Activated naive CD8-positive, alpha-beta T cell treated with anti-CD3 and anti-CD28 coated beads, Interleukin-2, amount 10 ng/mL, durations not matched to agents 7 days and 5 days (primary cell): Measurements from ENCODE around the gene C12orf75. TPM values are rescaled to one million over a fixed set of nuclear protein-coding genes. Genes with fewer than 3 reads are reported as not detected.
"Not testable (repeated sequence)": the region's sequence is repeated elsewhere in the genome, so short reads cannot be mapped to it uniquely, and the experiment has no call there.

Experiments
- ATAC-seq: fragments of 150-1000 bp; cut with Tn5 transposase; one replicate; pipeline ENCODE4 v1.10.0; 2021; ENCODE audit warnings: low read depth, moderate library complexity
- POLR2A ChIA-PET: fragments of 350-600 bp; sonication (Branson Sonifier 250); formaldehyde crosslinking; loops from one replicate; lab custom pipeline; 2021; ENCODE audit warnings: antibody characterized with exemption; lab: Charles Lee
- DNase-seq: peaks from one replicate; pipeline ENCODE4 v3.0.0; 2021
- H3K27ac Mint-ChIP-seq: one replicate; pipeline ENCODE4 v1.8.0; 2022; ENCODE audit warnings: mild to moderate bottlenecking, mixed read lengths
- H3K27me3 Mint-ChIP-seq: one replicate; pipeline ENCODE4 v1.8.0; 2022; ENCODE audit warnings: mild to moderate bottlenecking, moderate library complexity, mixed read lengths
- H3K36me3 Mint-ChIP-seq: one replicate; pipeline ENCODE4 v1.8.0; 2021; ENCODE audit warnings: mild to moderate bottlenecking, mixed read lengths
- H3K4me1 Mint-ChIP-seq: one replicate; pipeline ENCODE4 v1.8.0; 2021; ENCODE audit warnings: mixed read lengths
- H3K4me3 Mint-ChIP-seq: one replicate; pipeline ENCODE4 v1.8.0; 2022; ENCODE audit warnings: mild to moderate bottlenecking, moderate library complexity, mixed read lengths
- H3K9me3 Mint-ChIP-seq: one replicate; pipeline ENCODE4 v1.8.0; 2021; ENCODE audit warnings: mixed read lengths
- total RNA-seq, 2 experiments: library from RNA; stranded (reverse); gene quantifications; one replicate each; pipeline ENCODE4 v1.2.3, GENCODE V29; 2021

C12orf75 gene
- total RNA-seq, 2 experiments from 2014 or later: 167 to 172 TPM

DNA sequence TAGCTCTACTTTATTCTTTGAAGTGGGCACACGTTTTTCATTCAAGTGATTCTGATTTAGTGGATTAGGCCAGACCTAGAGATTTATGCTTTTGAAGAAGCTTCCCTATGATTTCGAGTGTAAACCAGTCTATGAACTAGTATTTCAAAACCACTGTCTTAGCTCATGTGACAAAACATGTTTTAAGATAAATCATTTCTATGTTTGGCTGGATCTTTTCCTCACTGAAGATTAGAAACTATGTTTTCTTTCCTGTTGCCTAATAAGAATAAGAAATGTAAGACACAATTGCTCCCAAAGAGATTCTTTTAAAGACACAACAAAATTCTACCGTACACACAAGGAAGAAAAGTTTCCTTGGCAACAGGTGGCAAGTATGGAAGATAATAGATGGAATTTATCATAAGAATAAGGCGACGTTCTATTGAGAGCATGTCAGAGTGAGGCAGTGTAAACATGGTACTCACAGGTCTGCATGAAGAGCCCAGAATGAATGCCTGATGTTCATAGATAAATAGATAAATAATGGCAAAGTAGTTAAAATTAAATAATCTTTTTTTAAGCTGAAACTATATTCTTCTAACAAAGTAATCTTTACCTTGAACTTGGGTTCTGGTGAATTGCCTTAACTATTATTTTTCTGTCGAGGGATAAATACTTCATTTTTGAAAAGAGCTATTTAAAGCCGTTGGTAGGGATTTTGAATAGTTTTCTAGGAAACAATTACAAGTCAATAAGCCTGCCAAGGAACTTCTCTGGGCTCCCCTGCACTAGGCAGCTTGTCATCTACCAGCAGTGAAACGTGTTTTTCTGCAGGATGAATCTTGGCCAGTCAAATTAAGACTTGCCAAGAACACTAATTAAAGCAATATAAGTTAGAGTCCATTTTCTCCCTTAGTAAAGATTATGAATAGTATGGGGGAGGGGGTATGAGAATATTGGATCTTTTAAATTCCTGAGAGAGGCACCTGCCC, 34.1 kb upstream of the C12orf75 start:
- Mint-ChIP-seq H3K4me3 (no peak overlapping the region), H3K27me3 (peaks cover 14% of the 10 kb centered on the region), H3K27ac (no peak overlapping the region), H3K4me1 (peaks cover 1% of the 10 kb centered on the region), H3K36me3 (peaks cover 12% of the 10 kb centered on the region), H3K9me3 (peaks cover 19% of the 10 kb centered on the region)
- POLR2A ChIA-PET: no interaction called here
- ATAC-seq: no peak
- no peak for DNase-seq

DNA sequence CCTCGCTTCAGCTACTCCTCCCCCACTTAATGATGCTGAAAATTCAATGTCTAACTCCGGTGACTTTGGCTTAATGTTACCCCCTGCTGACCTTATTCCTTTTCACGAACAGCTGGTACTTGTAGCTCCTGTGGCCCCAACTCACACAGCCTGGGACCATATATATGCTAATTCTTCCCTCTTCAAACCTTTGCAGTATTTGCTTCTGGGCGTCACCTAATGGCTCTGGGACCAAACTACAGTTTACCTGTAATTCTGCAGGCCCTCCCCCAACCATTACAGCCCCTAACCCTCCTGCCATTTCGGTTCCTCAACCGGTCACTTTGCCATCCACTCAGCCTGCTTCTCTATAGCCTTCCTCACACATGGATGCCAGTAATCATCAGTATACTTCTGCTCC, 29.6 kb upstream of the C12orf75 start:
- Mint-ChIP-seq H3K4me1 (peaks cover 1% of the 10 kb centered on the region), H3K36me3 (peaks cover 18% of the 10 kb centered on the region), H3K9me3 (peaks cover 19% of the 10 kb centered on the region), H3K4me3 (no peak overlapping the region), H3K27ac (no peak overlapping the region), H3K27me3 (peaks cover 5% of the 10 kb centered on the region)
- DNase-seq (no peak), ATAC-seq (no peak)
- POLR2A ChIA-PET: no interaction called here

DNA sequence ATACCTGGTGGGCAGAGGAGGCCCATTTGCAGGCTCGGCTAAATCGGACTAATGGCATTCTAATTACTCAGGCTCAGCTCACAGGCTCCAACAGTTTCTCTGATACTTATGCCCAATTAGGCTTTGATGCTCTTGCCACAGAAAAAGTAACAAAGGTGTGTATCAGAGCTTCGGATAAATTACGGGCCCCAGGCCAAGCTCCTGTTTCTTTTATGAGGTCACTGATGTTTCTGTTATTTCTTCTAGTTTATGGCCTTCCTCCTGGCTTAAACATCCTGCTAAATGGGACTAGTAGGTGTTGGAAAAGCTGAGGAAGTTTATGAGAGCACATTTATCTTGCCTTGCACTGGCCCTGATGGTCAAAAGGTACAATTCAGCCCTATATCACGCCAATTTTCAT, 28.8 kb upstream of the C12orf75 start:
- no peak overlapping the region for H3K27ac Mint-ChIP-seq
- H3K9me3 Mint-ChIP-seq: peaks cover 19% of the 10 kb centered on the region
- DNase-seq: no peak
- peaks cover 18% of the 10 kb centered on the region for H3K36me3 Mint-ChIP-seq
- POLR2A ChIA-PET: no interaction called here
- peaks cover 5% of the 10 kb centered on the region for H3K27me3 Mint-ChIP-seq
- ATAC-seq: no peak
- H3K4me1 Mint-ChIP-seq: peaks cover 1% of the 10 kb centered on the region
- H3K4me3 Mint-ChIP-seq: no peak overlapping the region

DNA sequence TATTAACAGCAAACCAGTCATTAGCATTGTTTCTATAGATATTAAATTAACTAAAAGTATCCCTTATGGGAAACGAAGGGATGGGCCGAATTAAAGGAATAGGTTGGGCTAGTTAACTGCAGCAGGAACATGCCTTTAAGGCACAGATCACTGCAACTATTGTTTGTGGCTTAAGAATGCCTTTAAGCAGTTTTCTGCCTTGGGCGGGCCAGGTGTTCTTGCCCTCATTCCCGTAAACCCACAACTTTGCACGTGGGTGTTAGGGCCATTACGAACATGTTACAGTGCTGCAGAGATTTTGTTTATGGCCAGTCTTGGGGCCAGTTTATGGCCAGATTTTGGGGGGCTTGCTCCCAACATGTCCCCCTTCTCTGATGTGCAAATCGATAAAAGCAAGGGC, 27.5 kb upstream of the C12orf75 start:
- H3K27me3 Mint-ChIP-seq, ATAC-seq, H3K27ac Mint-ChIP-seq, DNase-seq, POLR2A ChIA-PET, H3K4me1 Mint-ChIP-seq, H3K4me3 Mint-ChIP-seq: not testable (repeated sequence)
- peaks cover 17% of the 10 kb centered on the region for H3K9me3 Mint-ChIP-seq
- H3K36me3 Mint-ChIP-seq: peaks cover 19% of the 10 kb centered on the region

DNA sequence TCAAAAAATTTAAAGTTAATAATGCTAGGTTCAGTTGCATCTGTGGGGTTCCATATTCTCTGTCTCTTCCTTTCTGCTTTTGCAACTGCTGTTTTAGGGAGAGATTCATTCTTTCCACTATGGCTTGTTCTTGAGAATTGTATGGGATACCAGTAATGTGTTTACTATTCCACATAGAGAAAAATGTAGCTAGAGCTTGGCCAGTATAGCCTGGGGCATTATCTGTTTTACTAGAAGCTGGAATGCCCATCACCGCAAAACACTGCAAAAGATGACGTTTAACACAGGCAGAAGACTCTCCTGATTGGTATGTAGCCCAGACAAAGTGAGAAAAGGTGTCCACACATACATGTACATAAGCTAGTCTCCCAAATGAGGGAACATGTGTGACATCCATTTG, 25.9 kb upstream of the C12orf75 start:
- DNase-seq, H3K4me3 Mint-ChIP-seq, ATAC-seq, POLR2A ChIA-PET, H3K27ac Mint-ChIP-seq, H3K4me1 Mint-ChIP-seq, H3K27me3 Mint-ChIP-seq: not testable (repeated sequence)
- Mint-ChIP-seq H3K36me3 (peaks cover 21% of the 10 kb centered on the region), H3K9me3 (peaks cover 13% of the 10 kb centered on the region)

DNA sequence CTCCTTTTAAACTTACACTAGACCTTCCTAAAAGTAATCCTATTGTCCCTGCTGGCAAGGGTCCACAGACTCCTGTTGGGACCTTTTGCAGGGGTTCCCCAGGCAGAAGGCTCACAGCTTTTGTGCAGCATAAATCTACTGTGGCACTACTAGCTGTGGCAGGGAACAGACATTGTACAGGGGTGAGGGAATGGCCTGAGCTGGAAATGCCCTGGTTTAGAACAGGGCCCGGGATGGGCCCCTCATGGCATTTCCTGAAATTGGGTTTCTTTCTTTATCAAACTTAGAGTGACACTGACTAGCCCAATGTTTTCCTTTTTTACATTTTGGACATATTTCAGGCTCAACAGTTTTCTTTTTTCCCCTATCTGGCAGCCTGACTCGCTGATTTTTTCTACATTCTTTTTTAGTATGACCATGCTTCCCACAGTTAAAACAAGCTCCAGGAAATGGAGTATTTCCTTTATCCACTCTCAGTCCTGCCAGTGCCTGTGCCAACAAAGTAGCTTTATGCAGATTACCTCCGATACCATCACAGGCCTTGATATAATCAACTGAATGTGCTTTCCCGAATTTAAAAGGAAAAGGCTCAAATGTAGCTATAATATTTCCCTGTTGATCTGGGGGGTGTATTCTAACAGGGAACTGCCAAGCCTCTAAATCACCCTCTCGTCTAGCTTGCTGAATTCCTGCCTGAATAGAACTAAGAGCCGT, 22.7 kb upstream of the C12orf75 start:
- H3K27ac Mint-ChIP-seq, ATAC-seq, H3K4me1 Mint-ChIP-seq, H3K27me3 Mint-ChIP-seq, H3K4me3 Mint-ChIP-seq, H3K9me3 Mint-ChIP-seq, POLR2A ChIA-PET, DNase-seq: not testable (repeated sequence)
- H3K36me3 Mint-ChIP-seq: peaks cover 22% of the 10 kb centered on the region

DNA sequence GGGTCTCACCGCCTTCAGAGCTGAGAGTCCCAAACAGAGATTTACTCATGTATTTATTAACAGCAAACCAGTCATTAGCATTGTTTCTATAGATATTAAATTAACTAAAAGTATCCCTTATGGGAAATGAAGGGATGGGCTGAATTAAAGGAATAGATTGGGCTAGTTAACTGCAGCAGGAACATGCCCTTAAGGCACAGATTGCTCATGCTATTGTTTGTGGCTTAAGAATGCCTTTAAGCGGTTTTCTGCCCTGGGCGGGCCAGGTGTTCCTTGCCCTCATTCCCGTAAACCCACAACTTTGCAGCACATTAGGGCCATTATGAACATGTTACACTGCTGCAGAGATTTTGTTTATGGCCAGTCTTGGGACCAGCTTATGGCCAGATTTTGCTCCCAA, 21.7 kb upstream of the C12orf75 start:
- H3K4me3 Mint-ChIP-seq, POLR2A ChIA-PET, ATAC-seq, DNase-seq, H3K9me3 Mint-ChIP-seq, H3K27ac Mint-ChIP-seq, H3K27me3 Mint-ChIP-seq, H3K4me1 Mint-ChIP-seq: not testable (repeated sequence)
- H3K36me3 Mint-ChIP-seq: peaks cover 22% of the 10 kb centered on the region

DNA sequence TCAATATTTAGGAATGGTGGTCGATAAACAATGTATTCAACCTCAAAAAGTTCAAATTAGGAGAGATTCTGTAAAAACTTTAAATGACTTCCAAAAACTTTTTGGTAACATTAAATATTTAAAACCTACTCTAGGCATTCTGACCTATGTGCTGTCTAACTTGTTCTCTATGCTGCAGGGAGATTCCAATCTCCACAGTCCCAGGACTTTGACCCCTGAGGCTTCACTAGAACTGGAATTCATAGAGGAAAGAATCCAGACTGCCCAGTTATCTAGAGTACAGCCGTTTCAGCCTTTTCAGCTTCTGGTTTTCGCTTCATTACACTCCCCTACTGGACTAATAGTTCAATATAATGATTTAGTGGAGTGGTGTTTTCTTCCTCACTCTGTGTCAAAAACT, 21.1 kb upstream of the C12orf75 start:
- H3K4me3 Mint-ChIP-seq, POLR2A ChIA-PET, H3K27ac Mint-ChIP-seq: not testable (repeated sequence)

DNA sequence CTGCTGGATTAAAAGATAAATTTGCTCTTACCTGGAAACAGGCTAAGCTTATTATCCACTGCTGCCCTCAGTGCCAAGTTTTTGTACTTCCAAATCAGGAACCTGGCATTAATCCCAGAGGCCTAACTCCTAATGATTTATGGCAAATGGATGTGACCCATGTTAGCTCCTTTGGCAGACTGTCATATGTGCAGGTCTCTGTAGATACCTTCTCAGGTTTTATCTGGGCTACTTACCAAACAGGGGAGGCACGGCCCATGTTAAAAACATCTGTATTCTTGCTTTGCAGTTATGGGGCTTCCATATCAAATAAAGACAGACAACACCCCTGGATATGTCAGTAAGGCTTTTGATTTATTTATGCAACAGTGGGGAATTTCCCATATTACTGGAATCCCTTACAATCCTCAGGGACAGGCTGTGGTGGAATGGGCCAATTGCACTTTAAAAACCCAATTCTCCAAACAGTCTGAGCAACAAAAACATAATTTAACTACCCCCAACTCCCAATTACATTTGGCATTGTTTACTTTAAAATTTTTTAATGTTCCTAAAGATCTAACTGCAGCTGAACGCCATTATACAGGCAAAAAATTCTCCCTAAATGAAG, 19.9 kb upstream of the C12orf75 start:
- H3K4me1 Mint-ChIP-seq, DNase-seq, H3K27me3 Mint-ChIP-seq, H3K27ac Mint-ChIP-seq, ATAC-seq, POLR2A ChIA-PET, H3K4me3 Mint-ChIP-seq: not testable (repeated sequence)
- Mint-ChIP-seq H3K9me3 (peaks cover 20% of the 10 kb centered on the region), H3K36me3 (peaks cover 30% of the 10 kb centered on the region)

More for the DNA sequence above, 21.1 kb upstream of the C12orf75 start:
- Mint-ChIP-seq H3K9me3 (peaks cover 11% of the 10 kb centered on the region), H3K36me3 (peaks cover 23% of the 10 kb centered on the region)
- not testable (repeated sequence) for H3K4me1 Mint-ChIP-seq, DNase-seq, ATAC-seq, H3K27me3 Mint-ChIP-seq

DNA sequence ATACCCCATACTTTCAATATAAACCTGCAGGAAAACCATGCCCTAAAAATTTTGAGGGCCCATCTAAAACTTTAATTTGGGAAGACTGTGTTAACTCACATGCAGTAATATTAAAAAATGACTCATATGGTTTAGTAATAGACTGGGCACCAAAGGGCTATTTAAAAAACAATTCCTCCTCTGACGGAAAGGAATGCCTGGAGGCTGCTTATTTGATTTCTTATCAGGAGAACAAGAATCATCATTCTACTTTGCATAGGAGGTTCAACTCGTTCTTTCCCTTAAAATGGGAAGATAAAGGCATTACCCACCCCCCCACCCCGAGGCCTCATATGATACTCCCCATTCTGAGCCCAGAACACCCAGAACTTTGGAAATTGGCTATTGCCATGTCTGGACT, 18.6 kb upstream of the C12orf75 start:
- H3K27ac Mint-ChIP-seq, H3K27me3 Mint-ChIP-seq, ATAC-seq, POLR2A ChIA-PET, H3K4me3 Mint-ChIP-seq, DNase-seq: not testable (repeated sequence)
- Mint-ChIP-seq H3K9me3 (peaks cover 20% of the 10 kb centered on the region), H3K36me3 (peaks cover 33% of the 10 kb centered on the region), H3K4me1 (peaks cover 11% of the 10 kb centered on the region)

DNA sequence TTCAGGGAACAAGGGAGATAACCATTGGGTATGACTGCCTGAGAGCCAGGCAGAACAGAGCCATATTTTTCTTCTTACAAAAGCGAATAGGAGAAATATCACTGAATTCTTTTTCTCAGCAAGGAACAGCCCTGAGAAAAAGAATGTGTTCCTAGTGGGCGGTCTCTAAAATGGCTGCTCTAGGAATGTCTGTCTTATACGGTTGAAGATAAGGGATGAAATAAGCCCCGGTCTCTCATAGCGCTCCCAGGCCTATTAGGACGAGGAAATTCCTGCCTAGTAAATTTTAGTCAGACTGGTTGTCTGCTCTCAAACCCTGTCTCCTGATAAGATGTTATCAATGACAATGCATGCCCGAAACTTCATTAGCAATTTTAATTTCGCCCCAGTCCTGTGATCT, 16.7 kb upstream of the C12orf75 start:
- H3K36me3 Mint-ChIP-seq: peaks cover 25% of the 10 kb centered on the region
- H3K4me3 Mint-ChIP-seq, H3K27me3 Mint-ChIP-seq, ATAC-seq, DNase-seq, H3K27ac Mint-ChIP-seq, POLR2A ChIA-PET: not testable (repeated sequence)
- peaks cover 11% of the 10 kb centered on the region for H3K4me1 Mint-ChIP-seq
- H3K9me3 Mint-ChIP-seq: peaks cover 18% of the 10 kb centered on the region

DNA sequence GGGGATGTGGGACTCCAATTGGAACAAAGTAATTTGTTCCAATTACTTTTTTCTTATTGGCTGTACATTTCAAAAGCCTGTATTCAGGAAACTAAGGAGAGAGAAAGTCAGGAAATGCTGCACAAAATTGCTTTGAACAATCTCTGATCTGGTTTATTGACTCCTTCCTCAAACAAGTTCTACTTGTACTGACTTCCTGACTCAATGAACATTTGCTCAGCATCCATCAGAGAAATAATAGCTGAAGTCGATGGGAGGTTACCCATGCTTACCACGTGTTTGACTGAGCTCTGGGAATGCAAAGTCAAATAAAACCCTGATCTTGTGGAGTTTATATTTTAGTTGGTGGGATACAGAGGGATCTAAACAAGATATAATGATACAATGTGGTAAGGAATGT, 15.4 kb upstream of the C12orf75 start:
- Mint-ChIP-seq H3K4me1 (peaks cover 15% of the 10 kb centered on the region), H3K4me3 (no peak overlapping the region), H3K27ac (no peak overlapping the region), H3K27me3 (peaks cover 3% of the 10 kb centered on the region), H3K9me3 (peaks cover 16% of the 10 kb centered on the region), H3K36me3 (peaks cover 23% of the 10 kb centered on the region)
- ATAC-seq (no peak), DNase-seq (no peak)
- POLR2A ChIA-PET: no interaction called here

DNA sequence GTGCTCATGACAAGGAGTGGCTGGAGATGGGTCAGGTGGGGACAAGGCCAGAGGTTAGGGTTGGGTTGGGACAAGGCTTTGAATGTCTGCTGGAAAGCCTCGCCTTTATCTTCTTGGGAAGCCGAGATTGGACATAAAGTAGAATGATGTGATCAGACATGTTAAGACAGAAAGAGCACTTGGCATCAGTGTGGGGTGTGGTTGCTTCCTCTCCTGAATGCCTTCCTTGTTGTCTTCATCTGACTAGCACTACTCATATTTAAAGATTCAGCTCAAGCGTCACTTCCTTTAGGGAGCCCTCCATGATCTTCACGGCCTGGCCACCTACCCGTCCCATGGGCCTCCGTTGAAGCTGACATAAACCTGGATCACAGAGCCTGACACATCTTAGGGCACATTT, 14.8 kb upstream of the C12orf75 start:
- DNase-seq: no peak
- Mint-ChIP-seq H3K4me1 (peaks cover 17% of the 10 kb centered on the region), H3K27me3 (peaks cover 3% of the 10 kb centered on the region), H3K27ac (no peak overlapping the region), H3K4me3 (no peak overlapping the region), H3K36me3 (peaks cover 23% of the 10 kb centered on the region), H3K9me3 (peaks cover 16% of the 10 kb centered on the region)
- ATAC-seq: no peak
- POLR2A ChIA-PET: no interaction called here
